SK-N-SH (cell line): ENCODE measurements around the gene TAOK2. TPM values are rescaled to one million over a fixed set of nuclear protein-coding genes. Genes with fewer than 3 reads are reported as not detected.
A peak's percentile ranks its signal among the peaks of the same experiment; 100 is the strongest.

ENCODE experiments used
- CTCF ChIA-PET: fragments of 300-600, 350-600 bp; formaldehyde crosslinking; extraction: SDS; loops from one replicate; lab custom pipeline; 2021; lab: Yijun Ruan, JAX
- POLR2A ChIA-PET: fragments of 350-600 bp; sonication (Branson Sonifier 250); formaldehyde crosslinking; extraction: SDS; loops from one replicate; lab custom pipeline; 2020; ENCODE audit warnings: antibody characterized with exemption, inconsistent platforms; lab: Yijun Ruan, JAX
- DNase-seq: peaks from one replicate; pipeline ENCODE4 v3.0.0; 2012
- H2AFZ ChIP-seq: fragments of 200-600 bp; sonication (generic); 2 replicates; pipeline ENCODE4 v1.8.1; 2016; ENCODE audit warnings: antibody characterized with exemption, mild to moderate bottlenecking, low read depth
- H3F3A ChIP-seq: fragments of 200-600 bp; sonication (generic); replicated peaks from 2 replicates; pipeline ENCODE3; 2016; ENCODE audit warnings: antibody characterized with exemption, mild to moderate bottlenecking; ENCODE audit not compliant: insufficient read depth
- H3K27ac ChIP-seq, 2 experiments: fragments of 200-500 bp in 1 of 2; fragments of 200-600 bp in 1 of 2; sonication (Bioruptor generic) in 1 of 2; sonication (generic), shearing (Covaris generic) in 1 of 2; 2 replicates each; pipeline versions ENCODE4 v1.5.1 to v1.6.1; 2014 to 2016; ENCODE audit warnings: low read depth in 2 of 2, inconsistent platforms in 1 of 2, low read length in 1 of 2, mild to moderate bottlenecking in 1 of 2, mixed read lengths in 1 of 2
- H3K27me3 ChIP-seq: fragments of 200-600 bp; sonication (generic), shearing (Covaris generic); 2 replicates; pipeline ENCODE4 v1.6.1; 2016; ENCODE audit warnings: mixed run types; ENCODE audit not compliant: insufficient read depth
- H3K36me3 ChIP-seq, 2 experiments: fragments of 200-500 bp in 1 of 2; fragments of 200-600 bp in 1 of 2; sonication (Bioruptor generic) in 1 of 2; sonication (generic) in 1 of 2; replicated peaks in 1 of 2; 2 replicates each; pipeline versions ENCODE3 to v1.5.1; 2014 to 2016; ENCODE audit warnings: low read length in 1 of 2, mild to moderate bottlenecking in 1 of 2; ENCODE audit not compliant: insufficient read depth in 2 of 2, control insufficient read depth in 1 of 2
- H3K4me1 ChIP-seq, 2 experiments: fragments of 200-500 bp in 1 of 2; fragments of 200-600 bp in 1 of 2; sonication (Bioruptor generic) in 1 of 2; sonication (generic), shearing (Covaris generic) in 1 of 2; 2 replicates each; pipeline versions ENCODE4 v1.5.1 to v1.6.1; 2014 to 2016; ENCODE audit warnings: low read depth in 1 of 2, low read length in 1 of 2, mixed run types in 1 of 2; ENCODE audit not compliant: insufficient read depth in 2 of 2, control insufficient read depth in 1 of 2
- H3K4me2 ChIP-seq: fragments of 200-600 bp; sonication (generic), shearing (Covaris generic); 2 replicates; pipeline ENCODE4 v1.6.1; 2017; ENCODE audit warnings: mixed run types
- H3K4me3 ChIP-seq, 2 experiments: fragments of 200-500 bp in 1 of 2; fragments of 200-600 bp in 1 of 2; sonication (Bioruptor generic) in 1 of 2; sonication (generic), shearing (Covaris generic) in 1 of 2; 2 replicates each; pipeline versions ENCODE4 v1.5.1 to v1.8.1; 2014 to 2016; ENCODE audit warnings: low read depth in 2 of 2, inconsistent platforms in 1 of 2, low read length in 1 of 2, mild to moderate bottlenecking in 1 of 2, mixed read lengths in 1 of 2, moderate library complexity in 1 of 2
- H3K79me2 ChIP-seq: fragments of 200-600 bp; sonication (generic); 2 replicates; pipeline ENCODE4 v1.8.1; 2017; ENCODE audit warnings: mild to moderate bottlenecking; ENCODE audit not compliant: insufficient read depth
- H3K9ac ChIP-seq: fragments of 200-600 bp; sonication (generic); 2 replicates; pipeline ENCODE4 v1.6.1; 2017; ENCODE audit warnings: mixed run types
- H3K9me2 ChIP-seq: fragments of 200-600 bp; sonication (generic); 2 replicates; pipeline ENCODE4 v1.6.1; 2017; ENCODE audit warnings: mixed run types
- H3K9me3 ChIP-seq: fragments of 200-600 bp; sonication (generic); 2 replicates; pipeline ENCODE4 v1.6.1; 2017; ENCODE audit warnings: mixed run types, mild to moderate bottlenecking, moderate library complexity
- H4K20me1 ChIP-seq: fragments of 200-600 bp; sonication (generic); 2 replicates; pipeline ENCODE4 v1.6.1; 2017; ENCODE audit warnings: mild to moderate bottlenecking, mixed run types; ENCODE audit not compliant: insufficient read depth
- CHD2 ChIP-seq: fragments of 150-350 bp; IDR thresholded peaks from 2 replicates; pipeline ENCODE4 v1.6.1; 2018; ENCODE audit warnings: low read length; ENCODE audit not compliant: partially characterized antibody
- ELF1 ChIP-seq: IDR thresholded peaks from 2 replicates; pipeline ENCODE4 v1.4.0; 2012
- EP300 ChIP-seq, 2 experiments: IDR thresholded peaks; 2 replicates each; pipeline versions ENCODE4 v1.4.0 to v1.6.1; 2012; ENCODE audit warnings: borderline replicate concordance in 1 of 2, low read depth in 1 of 2, low read length in 1 of 2
- EZH2phosphoT487 ChIP-seq: fragments of 200-600 bp; sonication (generic); IDR thresholded peaks from 2 replicates; pipeline ENCODE4 v1.6.1; 2017; ENCODE audit warnings: low read depth, mixed run types, mild to moderate bottlenecking, antibody characterized with exemption, moderate library complexity, borderline replicate concordance
- FOXJ3 ChIP-seq: sonication (generic); formaldehyde crosslinking; IDR thresholded peaks from 2 replicates; pipeline ENCODE4 v1.5.1; 2020; ENCODE audit warnings: mild to moderate bottlenecking, missing genetic modification reagents
- FOXM1 ChIP-seq: IDR thresholded peaks from 2 replicates; pipeline ENCODE4 v1.4.0; 2012; ENCODE audit warnings: low read depth, mild to moderate bottlenecking
- GATA2 ChIP-seq: sonication (generic); formaldehyde crosslinking; IDR thresholded peaks from 2 replicates; pipeline ENCODE4 v1.5.0; 2020; ENCODE audit warnings: mild to moderate bottlenecking, missing genetic modification reagents
- JUND ChIP-seq: IDR thresholded peaks from 2 replicates; pipeline ENCODE4 v1.4.0; 2012
- MXI1 ChIP-seq: IDR thresholded peaks from 2 replicates; pipeline ENCODE4 v1.6.1; 2012; ENCODE audit warnings: mild to moderate bottlenecking, low read depth, low read length, improper control_type of control experiment
- PBX3 ChIP-seq: IDR thresholded peaks from 2 replicates; pipeline ENCODE4; 2012
- POLR2AphosphoS5 ChIP-seq: IDR thresholded peaks from 2 replicates; pipeline ENCODE4 v1.6.1; 2012; ENCODE audit warnings: low read depth, low read length
- RAD21 ChIP-seq: IDR thresholded peaks from 2 replicates; pipeline ENCODE4 v1.6.1; 2012; ENCODE audit warnings: mild to moderate bottlenecking, low read length
- RCOR1 ChIP-seq: fragments of 150-350 bp; IDR thresholded peaks from 2 replicates; pipeline ENCODE4 v1.6.1; 2017; ENCODE audit warnings: antibody characterized with exemption, low read length
- RFX5 ChIP-seq: IDR thresholded peaks from 2 replicates; pipeline ENCODE4 v1.6.1; 2012; ENCODE audit warnings: mild to moderate bottlenecking, improper control_type of control experiment, low read length
- RXRA ChIP-seq: IDR thresholded peaks from 2 replicates; pipeline ENCODE4 v1.4.0; 2012; ENCODE audit warnings: low read depth, mild to moderate bottlenecking, borderline replicate concordance
- SIN3A ChIP-seq: IDR thresholded peaks from 2 replicates; pipeline ENCODE4 v1.6.1; 2012; ENCODE audit warnings: low read depth, mild to moderate bottlenecking, low read length, moderate library complexity, borderline replicate concordance
- SMC3 ChIP-seq: IDR thresholded peaks from 2 replicates; pipeline ENCODE4 v1.6.1; 2012; ENCODE audit warnings: low read depth, low read length, improper control_type of control experiment
- TAF1 ChIP-seq: IDR thresholded peaks from 2 replicates; pipeline ENCODE4 v1.6.1; 2012; ENCODE audit warnings: low read depth, mild to moderate bottlenecking, low read length, moderate library complexity, borderline replicate concordance
- USF2 ChIP-seq: fragments of 150-350 bp; IDR thresholded peaks from 2 replicates; pipeline ENCODE4 v1.6.1; 2017; ENCODE audit warnings: antibody characterized with exemption, low read length, low read depth, borderline replicate concordance
- YY1 ChIP-seq: IDR thresholded peaks from 2 replicates; pipeline ENCODE4 v1.4.0; 2012; ENCODE audit warnings: low read depth, mild to moderate bottlenecking
- WGBS: methylation state at CpG from one replicate; pipeline ENCODE4 v1.1.6; 2017; ENCODE audit warnings: low lambda C conversion rate; 5-methylcytosine and 5-hydroxymethylcytosine counted together
- polyA plus RNA-seq, 3 experiments: library from polyadenylated mRNA; depleted of rRNA; stranded (reverse); fragments of >200 nt; gene quantifications; 2 replicates each; pipeline ENCODE4 v1.2.3, GENCODE V29; 2012
- TF ChIP-seq, protein P1 (sequence below): IDR thresholded peaks from 2 replicates; pipeline ENCODE4 v1.4.0; 2012; ENCODE audit warnings: low read depth, borderline replicate concordance
- TF ChIP-seq, protein P2 (sequence below): IDR thresholded peaks from 2 replicates; pipeline ENCODE4 v1.4.0; 2012; ENCODE audit warnings: low read depth, borderline replicate concordance
- TF ChIP-seq, protein P3 (sequence below): fragments of 150-350 bp; IDR thresholded peaks from 2 replicates; pipeline ENCODE4 v1.6.1; 2016; ENCODE audit warnings: mild to moderate bottlenecking, low read depth, low read length

Gene TAOK2
- polyA plus RNA-seq, 1 of the 3 experiments (the other 2 are of a cell fraction), result 21.9 TPM

GRCh38 chr16:30032083-30032819 lies 58.6 kb downstream of the TAOK2 start:
- POLR2A ChIA-PET, result interaction anchor here (1.0 to 2.3 kb wide), 7 partner anchors 9 to 133 kb away, joined by 3 to 12 read pairs (median 5); partner anchors contain the start of genes ALDOA, C16orf92, SEZ6L2 and TAOK2
- no peaks in the 10 kb centered on the region for H3K79me2 ChIP-seq
- no peak overlapping the region for H2AFZ ChIP-seq
- H4K20me1 ChIP-seq, result no peaks in the 10 kb centered on the region
- 0 out of 2 replicates have a peak overlapping the region, but pooled peaks have one; percentile 86 for H3K4me2 ChIP-seq
- WGBS, result 22% methylated on average over 12 of the region's 12 CpGs
- H3K36me3 ChIP-seq, result no peaks in the 10 kb centered on the region
- H3K4me1 ChIP-seq, result peaks cover 6 to 28% of the 10 kb centered on the region in 2 experiments; a peak in 2 of 4 replicates
- no peaks in the 10 kb centered on the region for H3F3A ChIP-seq
- no peaks in the 10 kb centered on the region for H3K9me3 ChIP-seq
- no peak overlapping the region for H3K9ac ChIP-seq
- H3K9me2 ChIP-seq, result no peaks in the 10 kb centered on the region
- CTCF ChIA-PET, result interaction anchor here (0.6 to 3.9 kb wide), 57 partner anchors 8 to 851 kb away, joined by 3 to 43 read pairs (median 5); partner anchors contain the start of genes ALDOA, ASPHD1, C16orf92 and CDIPT
- H3K27ac ChIP-seq, result peak overlapping the region in 1 of 2 experiments; percentile 83; a peak in 1 of 4 replicates
- H3K4me3 ChIP-seq, result no peak overlapping the region; a peak in 1 of 4 replicates
- peak; percentile 83 for DNase-seq
- no peaks in the 10 kb centered on the region for H3K27me3 ChIP-seq
- TF ChIP-seq EP300 (IDR thresholded peaks at IDR 0.05; ENCODE audit: borderline replicate concordance in 1 of 2, low read depth in 1 of 2, low read length in 1 of 2) (no peak), POLR2AphosphoS5 (no peak), YY1 (no peak), PBX3 (no peak), JUND (no peak), SIN3A (peak; percentile 39; the same call in 1 of the 2 replicates), CHD2 (no peak), EZH2phosphoT487 (no peak), GATA2 (CRISPR knock-in tag) (no peak), SMC3 (peak; percentile 49), MXI1 (0 out of 2 replicates have a peak, but pooled peaks have one; percentile 20), FOXM1 (no peak), FOXJ3 (CRISPR knock-in tag) (no peak), TAF1 (no peak), RXRA (no peak), RCOR1 (no peak), ELF1 (no peak), USF2 (no peak), RAD21 (peak; percentile 92), RFX5 (no peak)
- TF ChIP-seq, protein P1, sequence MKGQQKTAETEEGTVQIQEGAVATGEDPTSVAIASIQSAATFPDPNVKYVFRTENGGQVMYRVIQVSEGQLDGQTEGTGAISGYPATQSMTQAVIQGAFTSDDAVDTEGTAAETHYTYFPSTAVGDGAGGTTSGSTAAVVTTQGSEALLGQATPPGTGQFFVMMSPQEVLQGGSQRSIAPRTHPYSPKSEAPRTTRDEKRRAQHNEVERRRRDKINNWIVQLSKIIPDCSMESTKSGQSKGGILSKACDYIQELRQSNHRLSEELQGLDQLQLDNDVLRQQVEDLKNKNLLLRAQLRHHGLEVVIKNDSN, result no peak
- TF ChIP-seq, protein P2, sequence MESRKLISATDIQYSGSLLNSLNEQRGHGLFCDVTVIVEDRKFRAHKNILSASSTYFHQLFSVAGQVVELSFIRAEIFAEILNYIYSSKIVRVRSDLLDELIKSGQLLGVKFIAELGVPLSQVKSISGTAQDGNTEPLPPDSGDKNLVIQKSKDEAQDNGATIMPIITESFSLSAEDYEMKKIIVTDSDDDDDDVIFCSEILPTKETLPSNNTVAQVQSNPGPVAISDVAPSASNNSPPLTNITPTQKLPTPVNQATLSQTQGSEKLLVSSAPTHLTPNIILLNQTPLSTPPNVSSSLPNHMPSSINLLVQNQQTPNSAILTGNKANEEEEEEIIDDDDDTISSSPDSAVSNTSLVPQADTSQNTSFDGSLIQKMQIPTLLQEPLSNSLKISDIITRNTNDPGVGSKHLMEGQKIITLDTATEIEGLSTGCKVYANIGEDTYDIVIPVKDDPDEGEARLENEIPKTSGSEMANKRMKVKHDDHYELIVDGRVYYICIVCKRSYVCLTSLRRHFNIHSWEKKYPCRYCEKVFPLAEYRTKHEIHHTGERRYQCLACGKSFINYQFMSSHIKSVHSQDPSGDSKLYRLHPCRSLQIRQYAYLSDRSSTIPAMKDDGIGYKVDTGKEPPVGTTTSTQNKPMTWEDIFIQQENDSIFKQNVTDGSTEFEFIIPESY, result no peak
- TF ChIP-seq, protein P3, sequence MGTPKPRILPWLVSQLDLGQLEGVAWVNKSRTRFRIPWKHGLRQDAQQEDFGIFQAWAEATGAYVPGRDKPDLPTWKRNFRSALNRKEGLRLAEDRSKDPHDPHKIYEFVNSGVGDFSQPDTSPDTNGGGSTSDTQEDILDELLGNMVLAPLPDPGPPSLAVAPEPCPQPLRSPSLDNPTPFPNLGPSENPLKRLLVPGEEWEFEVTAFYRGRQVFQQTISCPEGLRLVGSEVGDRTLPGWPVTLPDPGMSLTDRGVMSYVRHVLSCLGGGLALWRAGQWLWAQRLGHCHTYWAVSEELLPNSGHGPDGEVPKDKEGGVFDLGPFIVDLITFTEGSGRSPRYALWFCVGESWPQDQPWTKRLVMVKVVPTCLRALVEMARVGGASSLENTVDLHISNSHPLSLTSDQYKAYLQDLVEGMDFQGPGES, result no peak
